H1 (cell line): Measurements from ENCODE around the gene AATK. TPM values are rescaled to one million over a fixed set of nuclear protein-coding genes. Genes with fewer than 3 reads are reported as not detected.

ENCODE experiments used
- BRCA1 ChIP-seq: IDR thresholded peaks from 2 replicates; pipeline ENCODE4 v1.6.1; 2012; ENCODE audit warnings: low read depth, low read length, improper control_type of control experiment
- CBX5 ChIP-seq: fragments of 300-800, 300-1000 bp; sonication (generic); IDR thresholded peaks from 2 replicates; pipeline ENCODE4 v1.7.1; 2016; ENCODE audit warnings: antibody characterized with exemption, low read length, low read depth
- CEBPB ChIP-seq: IDR thresholded peaks from 2 replicates; pipeline ENCODE4 v1.6.1; 2012; ENCODE audit warnings: low read depth, low read length
- JUND ChIP-seq: IDR thresholded peaks from 2 replicates; pipeline ENCODE4 v1.6.1; 2011; ENCODE audit warnings: mild to moderate bottlenecking, improper control_type of control experiment, low read length
- MAFK ChIP-seq: IDR thresholded peaks from 2 replicates; pipeline ENCODE4 v1.6.1; 2012; ENCODE audit warnings: low read depth, mild to moderate bottlenecking, improper control_type of control experiment, low read length
- NRF1 ChIP-seq: IDR thresholded peaks from 2 replicates; pipeline ENCODE4 v1.6.1; 2011; ENCODE audit warnings: mild to moderate bottlenecking, low read depth, low read length, improper control_type of control experiment
- SP4 ChIP-seq: IDR thresholded peaks from 2 replicates; pipeline ENCODE4 v1.6.1; 2012; ENCODE audit warnings: low read length, inconsistent platforms
- SUZ12 ChIP-seq: fragments of 200-600 bp; sonication (generic); IDR thresholded peaks from 2 replicates; pipeline ENCODE4 v1.6.1; 2012; ENCODE audit warnings: mild to moderate bottlenecking, inconsistent platforms, low read length, moderate library complexity, mixed read lengths
- TAF7 ChIP-seq: optimal IDR thresholded peaks from 2 replicates; pipeline ENCODE3; 2011; ENCODE audit warnings: low read depth, mild to moderate bottlenecking, inconsistent platforms, low read length, moderate library complexity, borderline replicate concordance
- polyA plus RNA-seq, 7 experiments: library from polyadenylated mRNA; depleted of rRNA in 3 of 7; stranded (reverse) in 5 of 7; unstranded in 2 of 7; fragments of >200 nt in 5 of 7; fragments of 200-250 nt in 2 of 7; gene quantifications; 1 replicate in 5 of 7; 2 replicates in 1 of 7; 4 replicates in 1 of 7; pipeline versions ENCODE4 v1.2.1 to v1.2.3, GENCODE V29; 2011 to 2013; ENCODE audit warnings: missing spikeins in 2 of 7, mixed read lengths in 2 of 7
- total RNA-seq: library from RNA; stranded (reverse); fragmentation: NEBNext Ultra II Directional; extraction: Animal tissue kit (Norgen Biotek cat#: 25700); gene quantifications from 2 replicates; pipeline ENCODE4 v1.2.1, GENCODE V29; 2021
- TF ChIP-seq, protein P1 (sequence below): IDR thresholded peaks from 2 replicates; pipeline ENCODE4 v1.6.1; 2011; ENCODE audit warnings: low read length, improper control_type of control experiment

Gene AATK
- total and polyA plus RNA-seq, 2 of the 8 experiments (the other 6 are each of a cell fraction or from before 2014, with no cell fraction given): 1.7 to 3.5 TPM

DNA sequence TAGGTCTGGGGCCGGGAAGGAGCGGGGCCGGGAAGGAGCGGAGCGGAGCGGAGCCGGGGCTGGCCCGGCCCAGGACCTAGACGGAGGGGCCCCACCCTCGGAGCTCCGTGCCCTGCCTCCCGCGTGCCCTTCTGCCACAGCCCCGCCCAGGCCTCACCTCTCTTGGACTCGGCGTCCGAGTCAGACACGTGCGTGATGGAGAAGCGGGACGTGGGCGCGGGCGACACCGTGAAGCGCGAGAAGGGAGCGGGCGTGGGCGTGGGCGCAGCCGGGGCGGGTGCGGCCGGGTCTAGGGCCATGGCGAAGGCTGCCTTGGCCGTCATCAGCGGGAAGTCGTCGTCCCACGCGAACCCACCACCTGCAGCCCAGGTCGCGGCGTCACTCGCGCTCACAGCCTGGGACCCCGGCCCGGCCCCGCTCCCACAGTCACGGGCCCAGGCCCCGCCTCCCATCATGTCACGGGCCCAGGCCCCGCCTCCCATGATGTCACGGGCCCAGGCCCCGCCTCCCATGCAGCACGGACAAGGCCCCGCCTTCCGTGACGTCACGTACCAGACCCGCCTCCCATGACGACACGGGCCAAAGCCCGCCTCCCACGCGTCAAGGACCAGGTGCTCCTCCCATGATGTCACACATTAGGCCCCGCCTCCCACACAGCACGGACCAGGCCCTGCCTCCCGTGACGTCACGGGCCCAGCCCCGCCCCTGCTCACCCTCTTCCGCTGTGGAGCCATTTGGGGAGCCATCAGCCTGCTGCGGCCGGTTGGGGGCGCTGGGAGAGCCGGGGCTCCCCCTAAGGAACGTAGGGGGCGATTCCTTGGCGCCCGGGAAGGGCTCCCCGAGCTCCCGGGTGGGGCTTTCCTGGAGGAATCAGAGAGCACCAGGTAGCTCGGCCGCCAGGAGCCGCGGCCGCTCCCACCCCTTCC is 46.5 kb downstream of the AATK start (continued):
- TF ChIP-seq SP4 (peak; percentile 95; the same call in 1 of the 2 replicates), MAFK (no peak), JUND (no peak), CBX5 (no peak), SUZ12 (no peak), BRCA1 (peak; percentile 16; the same call in 1 of the 2 replicates), TAF7 (no peak), CEBPB (no peak), NRF1 (no peak)
- TF ChIP-seq, protein P1, sequence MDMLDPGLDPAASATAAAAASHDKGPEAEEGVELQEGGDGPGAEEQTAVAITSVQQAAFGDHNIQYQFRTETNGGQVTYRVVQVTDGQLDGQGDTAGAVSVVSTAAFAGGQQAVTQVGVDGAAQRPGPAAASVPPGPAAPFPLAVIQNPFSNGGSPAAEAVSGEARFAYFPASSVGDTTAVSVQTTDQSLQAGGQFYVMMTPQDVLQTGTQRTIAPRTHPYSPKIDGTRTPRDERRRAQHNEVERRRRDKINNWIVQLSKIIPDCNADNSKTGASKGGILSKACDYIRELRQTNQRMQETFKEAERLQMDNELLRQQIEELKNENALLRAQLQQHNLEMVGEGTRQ: peak; percentile 60
